ENCODE results near the gene PSPN. TPM values are rescaled to one million over a fixed set of nuclear protein-coding genes. Genes with fewer than 3 reads are reported as not detected.

Gene PSPN
- total and polyA plus RNA-seq, 2 of the 13 experiments (the other 11 are each of a cell fraction or from before 2014, with no cell fraction given) = 0.69 to 1.1 TPM

GRCh38 chr19:6424939-6425731, 49.4 kb upstream of the PSPN start (continued):
- TF ChIP-seq RNF219 (CRISPR knock-in tag; IDR thresholded peaks at IDR 0.05) (no peak), RORA (CRISPR knock-in tag; IDR thresholded peaks at IDR 0.05) (no peak), ZNF3 (CRISPR knock-in tag; IDR thresholded peaks at IDR 0.05) (no peak), MZF1 (CRISPR knock-in tag; IDR thresholded peaks at IDR 0.05; ENCODE audit: borderline replicate concordance) (no peak), TCF7 (IDR thresholded peaks at IDR 0.05; ENCODE audit: low read depth) (no peak), ZNF558 (CRISPR knock-in tag; IDR thresholded peaks at IDR 0.05; ENCODE audit: borderline replicate concordance) (no peak), SMYD3 (CRISPR knock-in tag; IDR thresholded peaks at IDR 0.05) (no peak), ZNF691 (CRISPR knock-in tag; IDR thresholded peaks at IDR 0.05; ENCODE audit: borderline replicate concordance, low read depth) (no peak), MYC (CRISPR knock-in tag; IDR thresholded peaks at IDR 0.05; ENCODE audit: borderline replicate concordance) (peak; percentile 60; the same call in 1 of the 2 replicates), PRMT3 (CRISPR knock-in tag; IDR thresholded peaks at IDR 0.05; ENCODE audit: borderline replicate concordance, low read depth) (no peak), ZBTB3 (CRISPR knock-in tag; IDR thresholded peaks at IDR 0.05; ENCODE audit: borderline replicate concordance, low read depth) (no peak), ZNF569 (CRISPR knock-in tag; IDR thresholded peaks at IDR 0.05; ENCODE audit: borderline replicate concordance) (no peak), KLF12 (CRISPR knock-in tag; IDR thresholded peaks at IDR 0.05; ENCODE audit: borderline replicate concordance) (peak; percentile 59; the same call in 1 of the 2 replicates), HNRNPK (IDR thresholded peaks at IDR 0.05; ENCODE audit: low read depth, low read length, poor library complexity, severe bottlenecking) (no peak), ZNF839 (CRISPR knock-in tag; IDR thresholded peaks at IDR 0.05; ENCODE audit: borderline replicate concordance) (no peak), CCAR2 (optimal IDR thresholded peaks at IDR 0.05; ENCODE audit: low read depth, low read length) (no peak), ZNF761 (CRISPR knock-in tag; conservative IDR thresholded peaks at IDR 0.05) (no peak), REPIN1 (CRISPR knock-in tag; IDR thresholded peaks at IDR 0.05; ENCODE audit: borderline replicate concordance, low read depth) (peak; percentile 47; the same call in 1 of the 2 replicates), ZNF737 (CRISPR knock-in tag; IDR thresholded peaks at IDR 0.05; ENCODE audit: borderline replicate concordance) (no peak), ZFP82 (CRISPR knock-in tag; IDR thresholded peaks at IDR 0.05; ENCODE audit: borderline replicate concordance) (no peak), HOXA5 (CRISPR knock-in tag; IDR thresholded peaks at IDR 0.05) (no peak; the same call in 1 of the 2 replicates), ZEB1 (IDR thresholded peaks at IDR 0.05; ENCODE audit: insufficient replicate concordance, low read depth) (no peak), FIP1L1 (IDR thresholded peaks at IDR 0.05; ENCODE audit: borderline replicate concordance, insufficient read depth, low read depth, low read length) (no peak), FOXJ3 (CRISPR knock-in tag; IDR thresholded peaks at IDR 0.05; ENCODE audit: borderline replicate concordance) (no peak; the same call in 1 of the 2 replicates)
- TF ChIP-seq, protein P1, sequence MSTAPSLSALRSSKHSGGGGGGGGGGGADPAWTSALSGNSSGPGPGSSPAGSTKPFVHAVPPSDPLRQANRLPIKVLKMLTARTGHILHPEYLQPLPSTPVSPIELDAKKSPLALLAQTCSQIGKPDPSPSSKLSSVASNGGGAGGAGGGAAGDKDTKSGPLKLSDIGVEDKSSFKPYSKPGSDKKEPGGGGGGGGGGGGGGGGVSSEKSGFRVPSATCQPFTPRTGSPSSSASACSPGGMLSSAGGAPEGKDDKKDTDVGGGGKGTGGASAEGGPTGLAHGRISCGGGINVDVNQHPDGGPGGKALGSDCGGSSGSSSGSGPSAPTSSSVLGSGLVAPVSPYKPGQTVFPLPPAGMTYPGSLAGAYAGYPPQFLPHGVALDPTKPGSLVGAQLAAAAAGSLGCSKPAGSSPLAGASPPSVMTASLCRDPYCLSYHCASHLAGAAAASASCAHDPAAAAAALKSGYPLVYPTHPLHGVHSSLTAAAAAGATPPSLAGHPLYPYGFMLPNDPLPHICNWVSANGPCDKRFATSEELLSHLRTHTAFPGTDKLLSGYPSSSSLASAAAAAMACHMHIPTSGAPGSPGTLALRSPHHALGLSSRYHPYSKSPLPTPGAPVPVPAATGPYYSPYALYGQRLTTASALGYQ (CRISPR knock-in tag; IDR thresholded peaks at IDR 0.05) = no peak

Data from HepG2 (cell line).